Measurements from ENCODE around the gene CPM.

CPM gene

DNA sequence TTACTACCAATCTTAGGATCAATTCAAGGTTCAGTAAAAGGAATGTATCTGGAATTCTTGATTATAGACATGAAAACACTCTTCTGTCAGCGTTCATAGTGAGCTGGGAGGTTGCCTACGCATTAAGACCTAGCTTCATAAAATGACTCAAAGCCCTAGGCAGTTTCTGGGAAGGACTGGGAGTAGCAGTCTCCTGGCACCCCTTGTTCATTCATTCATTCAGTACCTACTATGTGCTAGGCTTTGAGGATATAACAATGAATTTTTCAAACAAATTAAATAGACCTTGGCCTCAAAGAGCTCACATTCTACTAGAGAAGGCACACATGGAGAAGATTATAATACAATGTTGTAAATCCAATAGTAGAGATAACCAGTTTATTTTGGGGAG is 78.9 kb downstream of the CPM start:
- Histone ChIP-seq H3K9me2 (replicated peaks; ENCODE audit: low read depth, low read length) (no peaks in the 10 kb centered on the region), H3K4me1 (ENCODE audit: insufficient read depth, low read length, poor library complexity, severe bottlenecking) (no peaks in the 10 kb centered on the region), H2AFZ (ENCODE audit: low read length) (no peak overlapping the region), H3K9ac (ENCODE audit: low read depth, low read length, poor library complexity, severe bottlenecking) (no peak overlapping the region), H3K9me3 (ENCODE audit: insufficient read depth, low read depth, low read length) (no peaks in the 10 kb centered on the region), H3F3A (ENCODE audit: low read depth) (no peaks in the 10 kb centered on the region), H4K20me1 (ENCODE audit: insufficient read depth, low read length, poor library complexity, severe bottlenecking) (no peaks in the 10 kb centered on the region), H3K4me3 (ENCODE audit: low read length, poor library complexity, severe bottlenecking) (no peak overlapping the region), H3K27me3 (ENCODE audit: insufficient read depth, low read length, poor library complexity, severe bottlenecking) (no peaks in the 10 kb centered on the region), H3K4me2 (ENCODE audit: low read depth, low read length, poor library complexity, severe bottlenecking) (no peak overlapping the region), H3K79me2 (ENCODE audit: insufficient read depth, low read length) (no peaks in the 10 kb centered on the region), H3K36me3 (ENCODE audit: insufficient read depth, low read length) (no peaks in the 10 kb centered on the region)
- TF ChIP-seq, protein P1, sequence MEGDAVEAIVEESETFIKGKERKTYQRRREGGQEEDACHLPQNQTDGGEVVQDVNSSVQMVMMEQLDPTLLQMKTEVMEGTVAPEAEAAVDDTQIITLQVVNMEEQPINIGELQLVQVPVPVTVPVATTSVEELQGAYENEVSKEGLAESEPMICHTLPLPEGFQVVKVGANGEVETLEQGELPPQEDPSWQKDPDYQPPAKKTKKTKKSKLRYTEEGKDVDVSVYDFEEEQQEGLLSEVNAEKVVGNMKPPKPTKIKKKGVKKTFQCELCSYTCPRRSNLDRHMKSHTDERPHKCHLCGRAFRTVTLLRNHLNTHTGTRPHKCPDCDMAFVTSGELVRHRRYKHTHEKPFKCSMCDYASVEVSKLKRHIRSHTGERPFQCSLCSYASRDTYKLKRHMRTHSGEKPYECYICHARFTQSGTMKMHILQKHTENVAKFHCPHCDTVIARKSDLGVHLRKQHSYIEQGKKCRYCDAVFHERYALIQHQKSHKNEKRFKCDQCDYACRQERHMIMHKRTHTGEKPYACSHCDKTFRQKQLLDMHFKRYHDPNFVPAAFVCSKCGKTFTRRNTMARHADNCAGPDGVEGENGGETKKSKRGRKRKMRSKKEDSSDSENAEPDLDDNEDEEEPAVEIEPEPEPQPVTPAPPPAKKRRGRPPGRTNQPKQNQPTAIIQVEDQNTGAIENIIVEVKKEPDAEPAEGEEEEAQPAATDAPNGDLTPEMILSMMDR (conservative IDR thresholded peaks at IDR 0.05; ENCODE audit: low read length), result no peak
- TF ChIP-seq EZH2phosphoT487 (IDR thresholded peaks at IDR 0.05; ENCODE audit: borderline replicate concordance), result no peak

DNA sequence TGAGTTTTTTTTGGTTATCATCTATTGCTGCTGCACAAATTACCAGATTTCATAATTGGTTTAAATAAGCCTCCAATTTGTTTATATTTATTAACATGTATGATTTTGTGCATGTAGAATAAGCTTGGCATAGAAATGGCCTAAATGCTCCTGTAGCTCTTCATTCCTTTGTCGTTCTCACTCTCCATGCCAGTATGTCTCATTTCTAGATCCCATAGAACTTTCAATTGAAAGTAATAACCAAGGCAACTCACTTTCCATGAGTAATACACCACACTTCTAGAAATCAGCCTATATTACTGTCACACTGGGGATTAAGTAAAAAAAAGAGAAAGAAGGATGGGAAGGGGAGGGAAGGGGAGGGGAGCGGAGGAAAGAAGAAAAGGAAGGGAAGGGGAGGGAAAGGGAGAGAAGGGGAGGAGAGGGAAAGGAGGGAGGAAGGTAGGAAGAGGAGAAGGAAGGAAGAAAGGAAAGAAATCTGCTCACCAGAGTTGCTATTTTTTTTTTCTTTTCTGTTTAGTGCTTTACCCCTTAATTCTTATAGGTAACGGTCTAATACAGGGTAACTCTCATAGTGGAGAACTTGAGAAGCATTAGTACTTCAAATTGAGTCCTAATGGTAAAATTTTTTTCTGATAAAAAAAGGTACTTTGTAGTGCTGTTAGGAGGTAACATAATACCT is 79.4 kb downstream of the CPM start:
- H3K9me2 ChIP-seq (replicated peaks; ENCODE audit: low read depth, low read length), result no peaks in the 10 kb centered on the region
- no peaks in the 10 kb centered on the region for H3K9me3 ChIP-seq (ENCODE audit: insufficient read depth, low read depth, low read length)
- H3K4me1 ChIP-seq (ENCODE audit: insufficient read depth, low read length, poor library complexity, severe bottlenecking), result no peaks in the 10 kb centered on the region
- H3K36me3 ChIP-seq (ENCODE audit: insufficient read depth, low read length), result no peaks in the 10 kb centered on the region
- H2AFZ ChIP-seq (ENCODE audit: low read length), result no peak overlapping the region
- no peaks in the 10 kb centered on the region for H3F3A ChIP-seq (ENCODE audit: low read depth)
- TF ChIP-seq, protein P1 (conservative IDR thresholded peaks at IDR 0.05; ENCODE audit: low read length), result no peak
- TF ChIP-seq EZH2phosphoT487 (IDR thresholded peaks at IDR 0.05; ENCODE audit: borderline replicate concordance), result no peak
- no peaks in the 10 kb centered on the region for H3K27me3 ChIP-seq (ENCODE audit: insufficient read depth, low read length, poor library complexity, severe bottlenecking)
- no peaks in the 10 kb centered on the region for H3K79me2 ChIP-seq (ENCODE audit: insufficient read depth, low read length)
- no peaks in the 10 kb centered on the region for H4K20me1 ChIP-seq (ENCODE audit: insufficient read depth, low read length, poor library complexity, severe bottlenecking)
- no peak overlapping the region for H3K9ac ChIP-seq (ENCODE audit: low read depth, low read length, poor library complexity, severe bottlenecking)
- no peak overlapping the region for H3K4me3 ChIP-seq (ENCODE audit: low read length, poor library complexity, severe bottlenecking)
- H3K4me2 ChIP-seq (ENCODE audit: low read depth, low read length, poor library complexity, severe bottlenecking), result no peak overlapping the region

DNA sequence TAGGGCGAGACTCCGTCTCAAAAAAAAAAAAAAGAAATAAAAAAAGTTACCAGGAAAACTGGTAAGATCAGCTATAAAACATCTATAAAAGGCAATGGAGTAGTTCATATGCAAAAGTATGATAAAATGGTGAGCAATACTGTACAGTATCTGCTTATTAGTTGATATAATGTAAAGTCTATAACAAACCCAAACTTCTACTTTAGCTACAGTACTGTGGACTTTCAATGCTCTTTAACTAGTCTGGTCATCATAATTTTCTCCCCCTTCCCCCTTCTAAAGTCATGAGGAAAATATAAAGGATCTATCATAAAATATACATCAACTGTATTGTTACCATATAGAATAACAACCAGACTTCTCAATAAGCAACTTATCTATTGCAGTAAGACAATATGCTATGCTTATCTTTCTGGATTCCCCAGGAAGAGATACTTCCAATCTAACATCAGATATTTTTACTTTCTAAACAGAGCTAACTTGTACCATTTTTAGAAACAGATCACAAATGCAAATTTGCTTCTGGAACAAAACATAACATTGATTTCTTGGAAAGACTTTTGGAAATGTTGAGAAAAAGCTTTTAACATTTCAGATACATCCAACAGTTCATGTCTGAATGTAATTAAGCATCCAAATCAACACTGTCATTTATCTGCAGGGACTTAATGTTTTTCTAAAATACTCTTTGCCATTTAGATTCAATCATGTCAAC is 81.2 kb downstream of the CPM start:
- H3K9me2 ChIP-seq (replicated peaks; ENCODE audit: low read depth, low read length), result no peaks in the 10 kb centered on the region
- no peaks in the 10 kb centered on the region for H3K9me3 ChIP-seq (ENCODE audit: insufficient read depth, low read depth, low read length)
- no peaks in the 10 kb centered on the region for H3K27me3 ChIP-seq (ENCODE audit: insufficient read depth, low read length, poor library complexity, severe bottlenecking)
- H2AFZ ChIP-seq (ENCODE audit: low read length), result no peak overlapping the region
- no peak overlapping the region for H3K4me3 ChIP-seq (ENCODE audit: low read length, poor library complexity, severe bottlenecking)
- no peaks in the 10 kb centered on the region for H4K20me1 ChIP-seq (ENCODE audit: insufficient read depth, low read length, poor library complexity, severe bottlenecking)
- H3K79me2 ChIP-seq (ENCODE audit: insufficient read depth, low read length), result no peaks in the 10 kb centered on the region
- H3K9ac ChIP-seq (ENCODE audit: low read depth, low read length, poor library complexity, severe bottlenecking), result no peak overlapping the region
- H3K36me3 ChIP-seq (ENCODE audit: insufficient read depth, low read length), result no peaks in the 10 kb centered on the region
- no peak for TF ChIP-seq EZH2phosphoT487 (IDR thresholded peaks at IDR 0.05; ENCODE audit: borderline replicate concordance)
- TF ChIP-seq, protein P1 (conservative IDR thresholded peaks at IDR 0.05; ENCODE audit: low read length), result no peak
- no peak overlapping the region for H3K4me2 ChIP-seq (ENCODE audit: low read depth, low read length, poor library complexity, severe bottlenecking)
- H3F3A ChIP-seq (ENCODE audit: low read depth), result no peaks in the 10 kb centered on the region
- no peaks in the 10 kb centered on the region for H3K4me1 ChIP-seq (ENCODE audit: insufficient read depth, low read length, poor library complexity, severe bottlenecking)

All from Loucy (cell line).